GM13976 (cell line): Measurements from ENCODE around the gene KCNC4.

Source experiments
- DNase-seq: peaks from one replicate; pipeline ENCODE4 v3.0.0; 2012; ENCODE audit warnings: low spot score
- in situ Hi-C: fragments of 300-500 bp; cut with MboI; formaldehyde crosslinking; loops from one replicate; pipeline ENCODE4 v1.12.0; 2022; ENCODE audit warnings: low sequenced_read_pairs, mixed read lengths, inconsistent platforms; ENCODE audit not compliant: unreplicated experiment
- TF ChIP-seq, protein P1 (sequence below): IDR thresholded peaks from 2 replicates; pipeline ENCODE4 v1.5.1; 2012; ENCODE audit warnings: borderline replicate concordance, mild to moderate bottlenecking; ENCODE audit not compliant: insufficient read depth; ENCODE audit errors: extremely low read depth, missing control alignments, control extremely low read depth

The KCNC4 gene

DNA sequence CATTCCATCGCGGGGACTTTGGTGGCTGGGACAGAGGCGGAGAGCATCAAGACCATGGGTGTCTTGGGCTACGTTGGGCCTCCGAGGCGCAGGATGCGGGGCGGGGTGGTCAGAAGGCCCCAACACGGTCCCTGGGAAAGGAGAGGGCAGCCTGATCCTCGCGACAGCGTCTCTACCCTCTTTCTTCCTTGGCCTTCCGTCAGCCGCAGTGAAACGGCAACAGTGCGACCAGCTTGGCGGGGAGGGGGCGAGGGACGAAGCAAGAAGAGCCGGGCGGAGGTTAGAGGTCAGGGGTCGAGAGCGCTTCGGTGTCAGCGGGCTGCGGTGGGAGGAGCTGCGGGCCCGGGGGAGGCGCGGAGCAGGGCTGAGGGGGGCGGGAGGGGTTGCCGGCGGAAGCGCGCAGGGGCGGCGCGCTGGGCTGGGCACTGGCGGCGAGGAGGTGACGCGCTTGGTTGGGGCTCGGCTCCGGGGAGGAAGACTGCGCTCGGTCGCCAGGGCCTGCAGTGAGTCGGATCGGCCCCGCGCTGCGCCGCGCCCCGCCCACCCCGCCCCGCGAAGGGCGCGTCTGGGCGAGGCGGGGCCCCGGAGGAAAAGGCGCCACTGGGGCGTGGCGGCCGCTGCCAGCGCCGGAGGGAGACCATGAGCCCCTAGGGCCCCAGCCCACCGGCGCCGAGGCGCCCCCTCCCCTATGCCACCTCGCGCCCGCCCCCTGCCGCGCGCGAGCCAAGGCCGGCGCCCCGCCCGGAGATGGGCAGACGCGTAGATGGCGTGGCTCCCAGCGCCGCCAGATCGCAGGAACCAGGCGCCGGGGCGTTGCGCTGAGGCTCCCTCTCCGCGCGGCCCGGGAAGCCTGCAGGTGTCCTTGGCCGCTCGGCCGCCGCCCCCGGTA is at the start of gene KCNC4:
Gene KCNC4, plus strand, starts transcription at position 600 of the 889 bp plus-strand sequence. CDS start 1,186 bp downstream, outside the sequence.
- in situ Hi-C loops: loop anchor here (5.0 to 10.0 kb wide), 2 partner anchors 102 to 245 kb away; partner anchors contain the start of gene PROK1
- peak; percentile 92 for DNase-seq
- TF ChIP-seq, protein P1, sequence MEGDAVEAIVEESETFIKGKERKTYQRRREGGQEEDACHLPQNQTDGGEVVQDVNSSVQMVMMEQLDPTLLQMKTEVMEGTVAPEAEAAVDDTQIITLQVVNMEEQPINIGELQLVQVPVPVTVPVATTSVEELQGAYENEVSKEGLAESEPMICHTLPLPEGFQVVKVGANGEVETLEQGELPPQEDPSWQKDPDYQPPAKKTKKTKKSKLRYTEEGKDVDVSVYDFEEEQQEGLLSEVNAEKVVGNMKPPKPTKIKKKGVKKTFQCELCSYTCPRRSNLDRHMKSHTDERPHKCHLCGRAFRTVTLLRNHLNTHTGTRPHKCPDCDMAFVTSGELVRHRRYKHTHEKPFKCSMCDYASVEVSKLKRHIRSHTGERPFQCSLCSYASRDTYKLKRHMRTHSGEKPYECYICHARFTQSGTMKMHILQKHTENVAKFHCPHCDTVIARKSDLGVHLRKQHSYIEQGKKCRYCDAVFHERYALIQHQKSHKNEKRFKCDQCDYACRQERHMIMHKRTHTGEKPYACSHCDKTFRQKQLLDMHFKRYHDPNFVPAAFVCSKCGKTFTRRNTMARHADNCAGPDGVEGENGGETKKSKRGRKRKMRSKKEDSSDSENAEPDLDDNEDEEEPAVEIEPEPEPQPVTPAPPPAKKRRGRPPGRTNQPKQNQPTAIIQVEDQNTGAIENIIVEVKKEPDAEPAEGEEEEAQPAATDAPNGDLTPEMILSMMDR: no peak

DNA sequence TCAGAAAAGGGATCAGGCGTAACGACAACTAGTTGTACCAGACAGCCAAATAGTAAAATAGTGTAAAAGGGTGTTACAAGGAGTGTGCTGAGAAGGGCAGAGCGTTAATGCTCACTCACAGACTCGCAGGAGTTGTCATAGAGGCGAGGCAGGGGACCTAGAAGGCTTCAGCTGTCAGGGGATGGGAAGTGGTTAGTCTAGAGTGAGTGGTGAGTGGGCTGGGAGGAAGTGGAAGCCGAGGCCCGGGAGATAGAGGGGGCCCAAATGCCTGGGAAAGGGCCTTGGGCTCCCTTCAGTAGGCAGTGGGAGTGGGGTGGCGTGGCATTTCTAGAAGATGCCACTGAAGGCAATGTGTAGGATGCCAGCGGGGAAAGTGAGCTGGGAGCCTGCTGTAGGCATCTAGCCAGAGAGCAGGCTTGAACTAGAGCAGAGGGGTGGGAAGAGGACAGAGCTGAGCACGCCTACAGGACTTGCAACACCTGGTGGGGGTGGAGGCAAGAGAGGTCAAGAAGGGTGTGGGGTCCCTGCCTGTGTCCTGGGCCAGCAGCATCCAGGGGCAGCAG is 49.5 kb upstream of the KCNC4 start:
- TF ChIP-seq, protein P1: no peak
- in situ Hi-C loops: no loop called here
- no peak for DNase-seq

GRCh38 chr1:110161165-110161564 is 48.9 kb upstream of the KCNC4 start:
- in situ Hi-C loops: no loop called here
- TF ChIP-seq, protein P1: no peak
- no peak for DNase-seq

- TF ChIP-seq, protein P1: no peak
- no peak for DNase-seq
- in situ Hi-C loops: no loop called here
Measured at GRCh38 chr1:110161849-110162248, 48.3 kb upstream of the KCNC4 start.

- in situ Hi-C loops: no loop called here
- no peak for DNase-seq
- TF ChIP-seq, protein P1: no peak
Measured at GRCh38 chr1:110163591-110163990, 46.5 kb upstream of the KCNC4 start.

DNA sequence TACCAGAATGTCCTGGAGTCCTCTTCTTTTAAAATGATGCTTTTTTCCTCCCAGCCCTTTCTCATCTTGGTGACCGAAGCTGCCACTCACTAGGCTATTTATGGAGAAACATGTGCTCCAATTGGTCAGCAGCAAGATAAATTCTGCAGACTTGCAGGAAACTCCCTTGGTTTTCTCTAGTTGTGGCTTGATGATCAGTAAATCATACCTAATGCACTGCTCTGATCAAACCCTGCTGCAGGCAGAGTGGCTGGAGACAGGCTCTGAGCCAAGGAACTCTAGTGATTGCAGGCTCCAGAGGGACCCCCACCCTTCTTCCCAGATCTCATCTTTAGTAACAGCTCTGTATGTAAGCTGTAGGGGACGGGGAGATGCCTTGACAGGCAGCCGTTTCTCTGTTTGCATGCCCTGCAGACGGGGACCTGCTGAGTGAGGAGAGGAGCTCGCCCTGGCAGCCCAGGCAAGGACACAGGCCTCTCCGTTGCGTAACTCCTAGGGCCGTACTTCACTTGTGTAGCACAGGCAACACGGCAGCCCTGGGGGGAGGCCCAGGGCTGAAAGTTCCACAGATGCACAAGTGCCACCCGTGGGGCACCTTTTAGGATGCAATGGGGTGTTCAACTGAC is 45.3 kb upstream of the KCNC4 start:
- TF ChIP-seq, protein P1: no peak
- DNase-seq: no peak
- in situ Hi-C loops: no loop called here
